WTC11 (cell line): ENCODE results near the gene MCUR1. TPM values are rescaled to one million over a fixed set of nuclear protein-coding genes. Genes with fewer than 3 reads are reported as not detected.
A peak's percentile ranks its signal among the peaks of the same experiment; 100 is the strongest.

Source experiments
- ATAC-seq: fragments of 200-7000 bp; cut with Tn5 transposase; 2 replicates; pipeline ENCODE4 v1.10.0; 2021; ENCODE audit warnings: mild to moderate bottlenecking, moderate library complexity
- CTCF ChIA-PET: fragments of 300-600 bp; sonication (Branson Sonifier 250); formaldehyde crosslinking; loops from one replicate; lab custom pipeline; 2021; ENCODE audit warnings: antibody characterized with exemption; lab: Charles Lee
- POLR2A ChIA-PET: fragments of 350-600 bp; sonication (Branson Sonifier 250); formaldehyde crosslinking; loops from one replicate; lab custom pipeline; 2021; ENCODE audit warnings: antibody characterized with exemption; lab: Charles Lee
- DNase-seq: peaks from one replicate; pipeline ENCODE4 v3.0.0; 2021; ENCODE audit warnings: low spot score
- H3K27ac Mint-ChIP-seq: 2 replicates; pipeline ENCODE4 v1.8.0; 2021; ENCODE audit warnings: mixed read lengths
- H3K27me3 Mint-ChIP-seq: 2 replicates; pipeline ENCODE4 v1.8.0; 2021; ENCODE audit warnings: low read depth, mild to moderate bottlenecking, moderate library complexity, mixed read lengths
- H3K36me3 Mint-ChIP-seq: 2 replicates; pipeline ENCODE4 v1.8.0; 2021; ENCODE audit warnings: mixed read lengths
- H3K4me1 Mint-ChIP-seq: 2 replicates; pipeline ENCODE4 v1.8.0; 2022; ENCODE audit warnings: mixed read lengths
- H3K4me3 Mint-ChIP-seq: 2 replicates; pipeline ENCODE4 v1.8.0; 2021; ENCODE audit warnings: mild to moderate bottlenecking, moderate library complexity, mixed read lengths
- H3K9me3 Mint-ChIP-seq: 2 replicates; pipeline ENCODE4 v1.8.0; 2021; ENCODE audit warnings: mixed read lengths
- EMX1 ChIP-seq: fragments of 250-450 bp; sonication (Bioruptor Pico); IDR thresholded peaks from 2 replicates; pipeline ENCODE4 v1.8.0; 2021; ENCODE audit warnings: mild to moderate bottlenecking
- ESRRA ChIP-seq: sonication (generic); formaldehyde crosslinking; IDR thresholded peaks from 2 replicates; pipeline ENCODE4 v1.8.1; 2022; ENCODE audit warnings: mild to moderate bottlenecking, missing genetic modification reagents, borderline replicate concordance
- GRHL2 ChIP-seq: fragments of 250-450 bp; sonication (Bioruptor Pico); IDR thresholded peaks from 2 replicates; pipeline ENCODE4 v1.8.0; 2022; ENCODE audit warnings: mild to moderate bottlenecking, moderate library complexity; ENCODE audit not compliant: insufficient replicate concordance, severe bottlenecking
- GTF2I ChIP-seq: fragments of 250-450 bp; sonication (Bioruptor Pico); conservative IDR thresholded peaks from 2 replicates; pipeline ENCODE4 v1.4.0; 2021; ENCODE audit warnings: mild to moderate bottlenecking
- JAZF1 ChIP-seq: fragments of 250-450 bp; sonication (Bioruptor Pico); IDR thresholded peaks from 2 replicates; pipeline ENCODE4 v1.9.0; 2021; ENCODE audit warnings: moderate library complexity, mild to moderate bottlenecking, inconsistent platforms
- NR2C2 ChIP-seq: sonication (generic); formaldehyde crosslinking; IDR thresholded peaks from 2 replicates; pipeline ENCODE4 v1.8.0; 2022; ENCODE audit warnings: mild to moderate bottlenecking, missing genetic modification reagents
- OVOL2 ChIP-seq: fragments of 250-450 bp; sonication (Bioruptor Pico); IDR thresholded peaks from 2 replicates; pipeline ENCODE4 v1.9.0; 2021; ENCODE audit warnings: mild to moderate bottlenecking, borderline replicate concordance
- SOX15 ChIP-seq: fragments of 250-450 bp; sonication (Bioruptor Pico); IDR thresholded peaks from 2 replicates; pipeline ENCODE4 v1.9.0; 2021; ENCODE audit warnings: mild to moderate bottlenecking
- ZNF219 ChIP-seq: sonication (generic); formaldehyde crosslinking; IDR thresholded peaks from 2 replicates; pipeline ENCODE4 v1.8.0; 2023; ENCODE audit warnings: missing genetic modification reagents, mild to moderate bottlenecking, borderline replicate concordance
- total RNA-seq: library from RNA; stranded (reverse); gene quantifications from 3 replicates; pipeline ENCODE4 v1.2.3, GENCODE V29; 2021
- TF ChIP-seq, protein P1 (sequence below): fragments of 250-450 bp; sonication (Bioruptor Pico); IDR thresholded peaks from 2 replicates; pipeline ENCODE4 v1.9.0; 2021; ENCODE audit warnings: mild to moderate bottlenecking
- TF ChIP-seq, protein P2 (sequence below): fragments of 250-450 bp; sonication (Bioruptor Pico); IDR thresholded peaks from 2 replicates; pipeline ENCODE4 v1.8.0; 2021; ENCODE audit warnings: mild to moderate bottlenecking
- TF ChIP-seq, protein P3 (sequence below): sonication (generic); formaldehyde crosslinking; IDR thresholded peaks from 2 replicates; pipeline ENCODE4 v1.8.1; 2023; ENCODE audit warnings: mild to moderate bottlenecking, missing genetic modification reagents, moderate library complexity
- TF ChIP-seq, protein P4 (sequence below): fragments of 250-450 bp; sonication (Bioruptor Pico); conservative IDR thresholded peaks from 2 replicates; pipeline ENCODE4 v1.9.0; 2021; ENCODE audit warnings: mild to moderate bottlenecking
- TF ChIP-seq, protein P5 (sequence below): sonication (generic); formaldehyde crosslinking; IDR thresholded peaks from 2 replicates; pipeline ENCODE4 v1.8.1; 2022; ENCODE audit warnings: missing genetic modification reagents, borderline replicate concordance
- TF ChIP-seq, protein P6 (sequence below): sonication (generic); formaldehyde crosslinking; IDR thresholded peaks from 2 replicates; pipeline ENCODE4 v1.8.0; 2022; ENCODE audit warnings: missing genetic modification reagents
- TF ChIP-seq, protein P7 (sequence below): sonication (generic); formaldehyde crosslinking; IDR thresholded peaks from 2 replicates; pipeline ENCODE4 v1.8.1; 2023; ENCODE audit warnings: mild to moderate bottlenecking, missing genetic modification reagents
- TF ChIP-seq, protein P8 (sequence below): fragments of 250-450 bp; sonication (Bioruptor Pico); IDR thresholded peaks from 2 replicates; pipeline ENCODE4 v1.9.0; 2021; ENCODE audit warnings: moderate library complexity, mild to moderate bottlenecking, inconsistent platforms, borderline replicate concordance
- TF ChIP-seq, protein P9 (sequence below): fragments of 200-600 bp; IDR thresholded peaks from 2 replicates; pipeline ENCODE4 v1.8.0; 2022; ENCODE audit warnings: antibody characterized with exemption

Gene MCUR1
- total RNA-seq, 1 experiment from 2014 or later, result 28.1 TPM

DNA sequence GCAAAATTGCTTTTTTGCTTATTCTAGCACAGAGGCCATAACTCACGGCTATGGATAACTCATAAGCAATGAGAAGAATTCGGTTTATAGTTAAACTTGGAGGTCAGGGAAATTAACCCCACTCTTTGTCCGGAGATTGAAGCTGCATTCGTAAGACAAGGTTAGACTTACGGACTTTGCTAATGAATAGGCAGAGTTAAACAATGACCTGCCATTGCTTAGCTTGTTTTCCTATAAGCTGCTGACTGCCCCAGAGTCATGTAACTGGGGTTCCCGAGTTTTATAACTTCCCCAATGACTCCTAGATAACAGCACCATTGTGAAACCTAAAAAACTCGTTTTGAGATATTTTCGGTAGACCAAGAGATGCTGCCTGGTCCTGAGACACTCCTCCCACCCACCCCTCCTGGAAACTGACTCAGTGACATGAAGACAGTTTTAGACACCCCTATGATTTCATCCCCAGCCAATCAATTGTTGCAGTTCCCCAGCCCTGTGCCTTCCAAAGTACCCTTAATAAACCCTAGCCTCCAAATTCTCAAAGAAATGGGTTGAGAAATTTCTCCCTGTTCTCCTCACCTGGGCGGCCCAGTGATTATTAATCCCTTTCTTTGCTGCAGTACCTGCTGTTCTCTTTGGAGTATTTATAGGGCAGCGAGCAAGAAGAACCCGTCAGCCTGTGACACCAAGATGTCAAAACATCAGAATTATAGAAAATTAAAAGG, 33.1 kb upstream of the MCUR1 start:
- CTCF ChIA-PET, result interaction anchor here (0.5 to 0.9 kb wide), 2 partner anchors 9 to 36 kb away, joined by 3 read pairs; no protein-coding TSS in a partner anchor
- POLR2A ChIA-PET, result no interaction called here
- H3K4me3 Mint-ChIP-seq, result peak overlapping the region; percentile 36
- DNase-seq (no peak), ATAC-seq (no peak)
- no peaks in the 10 kb centered on the region for H3K27me3 Mint-ChIP-seq
- no peaks in the 10 kb centered on the region for H3K9me3 Mint-ChIP-seq
- peak overlapping the region; percentile 69 for H3K27ac Mint-ChIP-seq
- H3K4me1 Mint-ChIP-seq, result peaks cover 24% of the 10 kb centered on the region
- TF ChIP-seq OVOL2 (CRISPR knock-in tag), result no peak
- TF ChIP-seq, protein P1, sequence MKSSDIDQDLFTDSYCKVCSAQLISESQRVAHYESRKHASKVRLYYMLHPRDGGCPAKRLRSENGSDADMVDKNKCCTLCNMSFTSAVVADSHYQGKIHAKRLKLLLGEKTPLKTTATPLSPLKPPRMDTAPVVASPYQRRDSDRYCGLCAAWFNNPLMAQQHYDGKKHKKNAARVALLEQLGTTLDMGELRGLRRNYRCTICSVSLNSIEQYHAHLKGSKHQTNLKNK (CRISPR knock-in tag), result no peak
- no peak for TF ChIP-seq ESRRA
- TF ChIP-seq, protein P2, sequence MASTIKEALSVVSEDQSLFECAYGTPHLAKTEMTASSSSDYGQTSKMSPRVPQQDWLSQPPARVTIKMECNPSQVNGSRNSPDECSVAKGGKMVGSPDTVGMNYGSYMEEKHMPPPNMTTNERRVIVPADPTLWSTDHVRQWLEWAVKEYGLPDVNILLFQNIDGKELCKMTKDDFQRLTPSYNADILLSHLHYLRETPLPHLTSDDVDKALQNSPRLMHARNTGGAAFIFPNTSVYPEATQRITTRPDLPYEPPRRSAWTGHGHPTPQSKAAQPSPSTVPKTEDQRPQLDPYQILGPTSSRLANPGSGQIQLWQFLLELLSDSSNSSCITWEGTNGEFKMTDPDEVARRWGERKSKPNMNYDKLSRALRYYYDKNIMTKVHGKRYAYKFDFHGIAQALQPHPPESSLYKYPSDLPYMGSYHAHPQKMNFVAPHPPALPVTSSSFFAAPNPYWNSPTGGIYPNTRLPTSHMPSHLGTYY, result no peak
- TF ChIP-seq, protein P3, sequence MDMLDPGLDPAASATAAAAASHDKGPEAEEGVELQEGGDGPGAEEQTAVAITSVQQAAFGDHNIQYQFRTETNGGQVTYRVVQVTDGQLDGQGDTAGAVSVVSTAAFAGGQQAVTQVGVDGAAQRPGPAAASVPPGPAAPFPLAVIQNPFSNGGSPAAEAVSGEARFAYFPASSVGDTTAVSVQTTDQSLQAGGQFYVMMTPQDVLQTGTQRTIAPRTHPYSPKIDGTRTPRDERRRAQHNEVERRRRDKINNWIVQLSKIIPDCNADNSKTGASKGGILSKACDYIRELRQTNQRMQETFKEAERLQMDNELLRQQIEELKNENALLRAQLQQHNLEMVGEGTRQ (CRISPR knock-in tag), result no peak
- TF ChIP-seq, protein P4, sequence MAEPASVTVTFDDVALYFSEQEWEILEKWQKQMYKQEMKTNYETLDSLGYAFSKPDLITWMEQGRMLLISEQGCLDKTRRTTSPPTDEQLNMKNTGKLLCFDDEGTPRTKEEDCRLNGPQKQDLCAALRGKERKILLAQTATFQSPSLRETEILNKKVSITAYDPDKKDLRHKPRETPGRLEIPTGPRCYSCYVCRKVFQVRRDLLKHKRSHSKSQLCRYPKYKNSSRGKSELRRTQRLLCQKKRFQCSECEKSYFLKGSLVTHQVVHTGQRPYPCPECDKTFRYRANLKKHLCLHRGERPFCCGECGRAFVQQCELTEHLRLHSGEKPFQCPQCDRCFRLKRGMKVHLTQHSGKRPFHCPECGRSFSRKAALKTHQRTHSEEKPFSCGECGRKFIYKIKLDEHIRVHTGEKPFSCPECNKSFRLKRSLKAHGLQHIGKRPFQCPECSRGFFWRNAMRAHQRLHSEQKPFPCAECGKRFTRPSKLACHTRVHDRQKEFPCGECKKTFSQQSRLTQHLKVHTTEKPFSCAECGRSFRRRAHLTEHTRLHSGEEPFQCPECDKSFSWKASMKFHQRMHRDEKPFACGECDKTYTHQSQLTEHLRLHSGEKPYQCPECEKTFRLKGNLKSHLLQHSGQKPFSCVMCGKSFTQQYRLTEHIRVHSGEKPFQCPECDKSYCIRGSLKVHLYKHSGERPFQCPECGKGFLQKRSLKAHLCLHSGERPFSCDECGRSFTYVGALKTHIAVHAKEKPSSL (CRISPR knock-in tag), result no peak
- TF ChIP-seq, protein P5, sequence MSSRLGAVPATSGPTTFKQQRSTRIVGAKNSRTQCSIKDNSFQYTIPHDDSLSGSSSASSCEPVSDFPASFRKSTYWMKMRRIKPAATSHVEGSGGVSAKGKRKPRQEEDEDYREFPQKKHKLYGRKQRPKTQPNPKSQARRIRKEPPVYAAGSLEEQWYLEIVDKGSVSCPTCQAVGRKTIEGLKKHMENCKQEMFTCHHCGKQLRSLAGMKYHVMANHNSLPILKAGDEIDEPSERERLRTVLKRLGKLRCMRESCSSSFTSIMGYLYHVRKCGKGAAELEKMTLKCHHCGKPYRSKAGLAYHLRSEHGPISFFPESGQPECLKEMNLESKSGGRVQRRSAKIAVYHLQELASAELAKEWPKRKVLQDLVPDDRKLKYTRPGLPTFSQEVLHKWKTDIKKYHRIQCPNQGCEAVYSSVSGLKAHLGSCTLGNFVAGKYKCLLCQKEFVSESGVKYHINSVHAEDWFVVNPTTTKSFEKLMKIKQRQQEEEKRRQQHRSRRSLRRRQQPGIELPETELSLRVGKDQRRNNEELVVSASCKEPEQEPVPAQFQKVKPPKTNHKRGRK (CRISPR knock-in tag), result no peak
- TF ChIP-seq, protein P6, sequence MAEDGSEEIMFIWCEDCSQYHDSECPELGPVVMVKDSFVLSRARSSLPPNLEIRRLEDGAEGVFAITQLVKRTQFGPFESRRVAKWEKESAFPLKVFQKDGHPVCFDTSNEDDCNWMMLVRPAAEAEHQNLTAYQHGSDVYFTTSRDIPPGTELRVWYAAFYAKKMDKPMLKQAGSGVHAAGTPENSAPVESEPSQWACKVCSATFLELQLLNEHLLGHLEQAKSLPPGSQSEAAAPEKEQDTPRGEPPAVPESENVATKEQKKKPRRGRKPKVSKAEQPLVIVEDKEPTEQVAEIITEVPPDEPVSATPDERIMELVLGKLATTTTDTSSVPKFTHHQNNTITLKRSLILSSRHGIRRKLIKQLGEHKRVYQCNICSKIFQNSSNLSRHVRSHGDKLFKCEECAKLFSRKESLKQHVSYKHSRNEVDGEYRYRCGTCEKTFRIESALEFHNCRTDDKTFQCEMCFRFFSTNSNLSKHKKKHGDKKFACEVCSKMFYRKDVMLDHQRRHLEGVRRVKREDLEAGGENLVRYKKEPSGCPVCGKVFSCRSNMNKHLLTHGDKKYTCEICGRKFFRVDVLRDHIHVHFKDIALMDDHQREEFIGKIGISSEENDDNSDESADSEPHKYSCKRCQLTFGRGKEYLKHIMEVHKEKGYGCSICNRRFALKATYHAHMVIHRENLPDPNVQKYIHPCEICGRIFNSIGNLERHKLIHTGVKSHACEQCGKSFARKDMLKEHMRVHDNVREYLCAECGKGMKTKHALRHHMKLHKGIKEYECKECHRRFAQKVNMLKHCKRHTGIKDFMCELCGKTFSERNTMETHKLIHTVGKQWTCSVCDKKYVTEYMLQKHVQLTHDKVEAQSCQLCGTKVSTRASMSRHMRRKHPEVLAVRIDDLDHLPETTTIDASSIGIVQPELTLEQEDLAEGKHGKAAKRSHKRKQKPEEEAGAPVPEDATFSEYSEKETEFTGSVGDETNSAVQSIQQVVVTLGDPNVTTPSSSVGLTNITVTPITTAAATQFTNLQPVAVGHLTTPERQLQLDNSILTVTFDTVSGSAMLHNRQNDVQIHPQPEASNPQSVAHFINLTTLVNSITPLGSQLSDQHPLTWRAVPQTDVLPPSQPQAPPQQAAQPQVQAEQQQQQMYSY (CRISPR knock-in tag), result no peak
- TF ChIP-seq, protein P7, sequence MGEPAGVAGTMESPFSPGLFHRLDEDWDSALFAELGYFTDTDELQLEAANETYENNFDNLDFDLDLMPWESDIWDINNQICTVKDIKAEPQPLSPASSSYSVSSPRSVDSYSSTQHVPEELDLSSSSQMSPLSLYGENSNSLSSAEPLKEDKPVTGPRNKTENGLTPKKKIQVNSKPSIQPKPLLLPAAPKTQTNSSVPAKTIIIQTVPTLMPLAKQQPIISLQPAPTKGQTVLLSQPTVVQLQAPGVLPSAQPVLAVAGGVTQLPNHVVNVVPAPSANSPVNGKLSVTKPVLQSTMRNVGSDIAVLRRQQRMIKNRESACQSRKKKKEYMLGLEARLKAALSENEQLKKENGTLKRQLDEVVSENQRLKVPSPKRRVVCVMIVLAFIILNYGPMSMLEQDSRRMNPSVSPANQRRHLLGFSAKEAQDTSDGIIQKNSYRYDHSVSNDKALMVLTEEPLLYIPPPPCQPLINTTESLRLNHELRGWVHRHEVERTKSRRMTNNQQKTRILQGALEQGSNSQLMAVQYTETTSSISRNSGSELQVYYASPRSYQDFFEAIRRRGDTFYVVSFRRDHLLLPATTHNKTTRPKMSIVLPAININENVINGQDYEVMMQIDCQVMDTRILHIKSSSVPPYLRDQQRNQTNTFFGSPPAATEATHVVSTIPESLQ (CRISPR knock-in tag), result no peak
- no peak for TF ChIP-seq JAZF1
- no peak for TF ChIP-seq ZNF219 (CRISPR knock-in tag)
- TF ChIP-seq GRHL2 (CRISPR knock-in tag), result no peak
- TF ChIP-seq, protein P8, sequence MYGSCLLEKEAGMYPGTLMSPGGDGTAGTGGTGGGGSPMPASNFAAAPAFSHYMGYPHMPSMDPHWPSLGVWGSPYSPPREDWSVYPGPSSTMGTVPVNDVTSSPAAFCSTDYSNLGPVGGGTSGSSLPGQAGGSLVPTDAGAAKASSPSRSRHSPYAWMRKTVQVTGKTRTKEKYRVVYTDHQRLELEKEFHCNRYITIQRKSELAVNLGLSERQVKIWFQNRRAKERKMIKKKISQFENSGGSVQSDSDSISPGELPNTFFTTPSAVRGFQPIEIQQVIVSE, result no peak
- TF ChIP-seq GTF2I (CRISPR knock-in tag), result no peak
- TF ChIP-seq NR2C2 (CRISPR knock-in tag), result no peak
- TF ChIP-seq EMX1 (CRISPR knock-in tag), result no peak
- TF ChIP-seq SOX15 (CRISPR knock-in tag), result no peak
- TF ChIP-seq, protein P9, sequence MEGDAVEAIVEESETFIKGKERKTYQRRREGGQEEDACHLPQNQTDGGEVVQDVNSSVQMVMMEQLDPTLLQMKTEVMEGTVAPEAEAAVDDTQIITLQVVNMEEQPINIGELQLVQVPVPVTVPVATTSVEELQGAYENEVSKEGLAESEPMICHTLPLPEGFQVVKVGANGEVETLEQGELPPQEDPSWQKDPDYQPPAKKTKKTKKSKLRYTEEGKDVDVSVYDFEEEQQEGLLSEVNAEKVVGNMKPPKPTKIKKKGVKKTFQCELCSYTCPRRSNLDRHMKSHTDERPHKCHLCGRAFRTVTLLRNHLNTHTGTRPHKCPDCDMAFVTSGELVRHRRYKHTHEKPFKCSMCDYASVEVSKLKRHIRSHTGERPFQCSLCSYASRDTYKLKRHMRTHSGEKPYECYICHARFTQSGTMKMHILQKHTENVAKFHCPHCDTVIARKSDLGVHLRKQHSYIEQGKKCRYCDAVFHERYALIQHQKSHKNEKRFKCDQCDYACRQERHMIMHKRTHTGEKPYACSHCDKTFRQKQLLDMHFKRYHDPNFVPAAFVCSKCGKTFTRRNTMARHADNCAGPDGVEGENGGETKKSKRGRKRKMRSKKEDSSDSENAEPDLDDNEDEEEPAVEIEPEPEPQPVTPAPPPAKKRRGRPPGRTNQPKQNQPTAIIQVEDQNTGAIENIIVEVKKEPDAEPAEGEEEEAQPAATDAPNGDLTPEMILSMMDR, result no peak
- TF ChIP-seq, all 79 proteins: peak for 0
- no peaks in the 10 kb centered on the region for H3K36me3 Mint-ChIP-seq
